ENCODE results near the gene CAMK2D. TPM values are rescaled to one million over a fixed set of nuclear protein-coding genes. Genes with fewer than 3 reads are reported as not detected.
"Not testable (repeated sequence)": the region's sequence is repeated elsewhere in the genome, so short reads cannot be mapped to it uniquely, and the experiment has no call there.

CAMK2D gene
- total RNA-seq, 1 experiment from 2014 or later = 7.1 TPM

- POLR2A ChIA-PET (ENCODE audit: unreplicated experiment) = no interaction called here
- Histone ChIP-seq H3K4me2 (no peak overlapping the region), H3K4me1 (replicated peaks; ENCODE audit: insufficient read depth) (no peaks in the 10 kb centered on the region), H3K4me3 (no peak overlapping the region), H3K36me3 (ENCODE audit: low read depth) (no peaks in the 10 kb centered on the region), H4K20me1 (ENCODE audit: insufficient read depth) (no peaks in the 10 kb centered on the region), H3F3A (ENCODE audit: insufficient read depth, low read depth) (no peaks in the 10 kb centered on the region), H3K27me3 (ENCODE audit: insufficient read depth, low read depth) (no peaks in the 10 kb centered on the region), H3K27ac (no peak overlapping the region), H2AFZ (no peak overlapping the region), H3K79me2 (ENCODE audit: low read depth) (no peaks in the 10 kb centered on the region), H3K9me2 (ENCODE audit: insufficient read depth) (no peaks in the 10 kb centered on the region), H3K9me3 (ENCODE audit: insufficient read depth, low read depth) (no peaks in the 10 kb centered on the region)
- intact Hi-C loops (cut with micrococcal nuclease; ENCODE audit: unreplicated experiment) = no loop called here
- no peak for TF ChIP-seq CTCF (conservative IDR thresholded peaks at IDR 0.05)
- TF ChIP-seq EZH2 (IDR thresholded peaks at IDR 0.05; ENCODE audit: low read depth) = no peak
- CTCF ChIA-PET = no interaction called here
- no TSS peak for BruUV-seq (replicated peaks)
- DNase-seq = no peak
Observed at GRCh38 chr4:113806850-113807249, 45.3 kb upstream of the CAMK2D start.

- Histone ChIP-seq H3K27me3 (ENCODE audit: insufficient read depth, low read depth) (no peaks in the 10 kb centered on the region), H2AFZ (no peak overlapping the region), H4K20me1 (ENCODE audit: insufficient read depth) (no peaks in the 10 kb centered on the region), H3K4me2 (no peak overlapping the region), H3K36me3 (ENCODE audit: low read depth) (no peaks in the 10 kb centered on the region), H3F3A (ENCODE audit: insufficient read depth, low read depth) (no peaks in the 10 kb centered on the region), H3K9me3 (ENCODE audit: insufficient read depth, low read depth) (no peaks in the 10 kb centered on the region), H3K4me3 (no peak overlapping the region), H3K27ac (no peak overlapping the region), H3K79me2 (ENCODE audit: low read depth) (no peaks in the 10 kb centered on the region), H3K4me1 (replicated peaks; ENCODE audit: insufficient read depth) (no peaks in the 10 kb centered on the region), H3K9me2 (ENCODE audit: insufficient read depth) (no peaks in the 10 kb centered on the region)
- CTCF ChIA-PET = no interaction called here
- no peak for DNase-seq
- POLR2A ChIA-PET (ENCODE audit: unreplicated experiment) = no interaction called here
- intact Hi-C loops (cut with micrococcal nuclease; ENCODE audit: unreplicated experiment) = no loop called here
- no TSS peak for BruUV-seq (replicated peaks)
- TF ChIP-seq EZH2 (IDR thresholded peaks at IDR 0.05; ENCODE audit: low read depth) (no peak), CTCF (conservative IDR thresholded peaks at IDR 0.05) (no peak)
Observed at GRCh38 chr4:113801882-113802281, 40.3 kb upstream of the CAMK2D start.

- H3K4me3 ChIP-seq; POLR2A ChIA-PET (ENCODE audit: unreplicated experiment); H3K79me2 ChIP-seq (ENCODE audit: low read depth); H3K4me2 ChIP-seq; BruUV-seq (replicated peaks); H3K27ac ChIP-seq; H3K9me3 ChIP-seq (ENCODE audit: insufficient read depth, low read depth); H4K20me1 ChIP-seq (ENCODE audit: insufficient read depth); H3K27me3 ChIP-seq (ENCODE audit: insufficient read depth, low read depth); CTCF ChIA-PET; intact Hi-C loops (cut with micrococcal nuclease; ENCODE audit: unreplicated experiment); H3K4me1 ChIP-seq (replicated peaks; ENCODE audit: insufficient read depth); H3F3A ChIP-seq (ENCODE audit: insufficient read depth, low read depth); H2AFZ ChIP-seq; H3K9me2 ChIP-seq (ENCODE audit: insufficient read depth); DNase-seq; H3K36me3 ChIP-seq (ENCODE audit: low read depth): not testable (repeated sequence)
Observed at GRCh38 chr4:113796381-113796780, 34.8 kb upstream of the CAMK2D start.

- Histone ChIP-seq H3K36me3 (ENCODE audit: low read depth) (no peaks in the 10 kb centered on the region), H3K4me1 (replicated peaks; ENCODE audit: insufficient read depth) (no peaks in the 10 kb centered on the region), H3K27ac (no peak overlapping the region), H3K79me2 (ENCODE audit: low read depth) (no peaks in the 10 kb centered on the region), H3K27me3 (ENCODE audit: insufficient read depth, low read depth) (no peaks in the 10 kb centered on the region), H3K4me2 (no peak overlapping the region), H2AFZ (no peak overlapping the region), H3F3A (ENCODE audit: insufficient read depth, low read depth) (no peaks in the 10 kb centered on the region), H4K20me1 (ENCODE audit: insufficient read depth) (no peaks in the 10 kb centered on the region), H3K4me3 (no peak overlapping the region), H3K9me2 (ENCODE audit: insufficient read depth) (no peaks in the 10 kb centered on the region), H3K9me3 (ENCODE audit: insufficient read depth, low read depth) (no peaks in the 10 kb centered on the region)
- POLR2A ChIA-PET (ENCODE audit: unreplicated experiment) = no interaction called here
- intact Hi-C loops (cut with micrococcal nuclease; ENCODE audit: unreplicated experiment) = no loop called here
- DNase-seq = no peak
- CTCF ChIA-PET = no interaction called here
- BruUV-seq (replicated peaks) = no TSS peak
- no peak for TF ChIP-seq CTCF (conservative IDR thresholded peaks at IDR 0.05)
- TF ChIP-seq EZH2 (IDR thresholded peaks at IDR 0.05; ENCODE audit: low read depth) = no peak
Observed at GRCh38 chr4:113790478-113790877, 28.9 kb upstream of the CAMK2D start.

Measured in PC-9 (cell line).